SK-MEL-5 (cell line): ENCODE measurements around the gene MYEOV. TPM values are rescaled to one million over a fixed set of nuclear protein-coding genes. Genes with fewer than 3 reads are reported as not detected.

Source experiments
- DNase-seq: peaks from one replicate; pipeline ENCODE4 v3.0.0-alpha.2; 2016; ENCODE audit warnings: low read depth, low spot score
- in situ Hi-C: cut with HindIII; loops from 2 replicates; pipeline ENCODE4 v1.10.0; 2016; ENCODE audit warnings: low sequenced_read_pairs, high pct_unique_total_duplicates, low pct_unique_long_range_greater_than_20kb
- total RNA-seq: library from RNA; depleted of rRNA; stranded (reverse); fragments of >200 nt; shearing (Covaris generic); gene quantifications from 2 replicates; pipeline ENCODE4 v1.2.3, GENCODE V29; 2014

Gene MYEOV
- total RNA-seq, 1 experiment from 2014 or later = not detected

DNA sequence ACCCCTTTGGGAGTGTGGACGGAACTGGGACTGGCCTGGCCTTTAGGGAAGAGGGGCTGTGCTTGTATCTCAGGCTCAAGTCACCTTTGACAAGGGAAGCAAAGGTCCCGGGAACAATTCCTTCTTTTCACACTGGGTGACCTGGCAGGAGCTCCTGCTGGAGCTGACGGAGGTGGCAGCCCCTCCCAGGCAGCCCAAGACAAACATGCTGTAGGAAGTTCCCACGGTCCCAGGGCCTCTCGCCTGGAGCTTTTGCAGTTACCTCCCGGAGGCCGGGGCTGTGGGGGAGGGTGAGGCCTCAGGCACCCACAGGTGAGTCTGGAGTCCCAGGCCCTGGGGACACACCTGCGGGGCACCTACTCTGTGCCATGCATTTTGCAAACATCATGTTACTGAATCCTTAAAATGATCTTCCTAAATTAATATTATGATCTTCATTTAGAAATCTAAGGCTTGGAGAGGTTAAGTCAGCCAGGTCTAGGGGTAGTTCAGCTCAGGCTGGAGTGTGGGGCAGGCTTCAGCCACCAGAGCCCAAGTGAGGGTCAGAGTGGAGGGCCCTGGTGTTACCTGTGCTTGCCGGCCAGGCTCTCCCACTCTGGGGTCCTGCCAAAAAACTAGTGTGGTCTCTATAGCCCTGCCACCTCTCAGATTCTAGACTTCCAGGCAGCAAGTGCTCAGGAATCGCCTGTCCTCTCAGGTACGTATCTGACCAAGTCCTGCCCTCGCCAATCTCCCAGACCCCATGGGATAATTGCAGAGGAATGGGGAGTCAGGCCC is 15.7 kb upstream of the MYEOV start:
- in situ Hi-C loops = no loop called here
- no peak for DNase-seq

DNA sequence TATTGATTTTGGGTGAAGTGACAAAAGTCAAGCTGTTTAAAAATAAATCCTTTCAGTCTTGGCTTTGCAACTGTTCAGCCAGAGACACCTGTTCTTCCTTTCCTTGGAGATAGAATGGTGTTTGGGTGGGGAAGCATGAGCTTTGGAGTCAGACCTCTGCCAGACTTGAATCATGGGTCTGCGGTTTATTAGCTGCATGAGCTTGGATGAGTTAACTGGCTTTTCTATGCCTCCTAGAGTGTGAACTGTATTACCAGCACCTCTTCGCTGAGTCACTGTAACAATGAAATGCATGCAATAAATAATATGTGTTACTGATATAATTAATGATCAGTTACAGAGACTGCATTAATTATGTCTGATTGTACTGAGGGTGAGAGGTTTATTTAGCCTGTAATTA is 13.5 kb upstream of the MYEOV start:
- in situ Hi-C loops = no loop called here
- DNase-seq = no peak

DNA sequence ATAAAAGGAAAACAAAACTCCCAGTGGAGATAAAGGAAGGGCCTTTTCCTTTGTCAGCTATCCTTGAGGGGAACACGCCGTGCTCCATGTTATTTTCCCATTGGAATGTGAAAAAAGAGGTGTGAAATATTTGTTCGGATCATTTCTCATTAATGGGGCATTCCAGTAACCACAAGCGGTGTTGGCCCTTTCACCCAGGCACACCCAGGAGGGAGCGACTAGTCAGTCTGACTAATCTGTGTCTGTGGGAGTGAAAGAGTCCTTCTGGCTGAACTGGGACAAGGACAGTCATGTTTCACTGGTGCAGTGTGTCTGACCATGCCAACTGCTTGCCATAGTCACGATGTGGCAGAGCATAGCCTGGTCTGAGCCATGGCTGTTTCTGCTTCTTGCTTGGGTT is 13.0 kb upstream of the MYEOV start:
- in situ Hi-C loops = no loop called here
- no peak for DNase-seq

DNA sequence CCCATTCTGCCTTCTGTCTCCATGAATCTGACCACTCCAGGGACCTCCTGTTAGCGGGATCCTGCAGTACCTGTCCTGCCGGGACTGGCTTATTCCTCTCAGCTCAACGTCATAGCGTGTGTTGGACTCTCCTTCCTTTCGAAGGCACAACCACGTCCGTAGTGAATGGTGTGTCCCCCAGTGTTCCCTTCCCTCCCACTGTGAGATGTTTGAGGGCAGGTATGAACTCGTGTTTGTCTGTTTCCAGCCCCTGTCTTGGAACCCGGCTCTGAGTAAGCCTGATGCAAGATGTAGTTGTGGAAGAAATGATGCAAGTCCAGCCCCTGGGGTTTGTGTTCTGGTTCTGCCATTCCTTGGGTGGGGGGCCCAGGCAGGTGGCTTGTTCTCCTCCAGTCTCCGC is 10.5 kb upstream of the MYEOV start:
- DNase-seq = no peak
- in situ Hi-C loops = no loop called here

DNA sequence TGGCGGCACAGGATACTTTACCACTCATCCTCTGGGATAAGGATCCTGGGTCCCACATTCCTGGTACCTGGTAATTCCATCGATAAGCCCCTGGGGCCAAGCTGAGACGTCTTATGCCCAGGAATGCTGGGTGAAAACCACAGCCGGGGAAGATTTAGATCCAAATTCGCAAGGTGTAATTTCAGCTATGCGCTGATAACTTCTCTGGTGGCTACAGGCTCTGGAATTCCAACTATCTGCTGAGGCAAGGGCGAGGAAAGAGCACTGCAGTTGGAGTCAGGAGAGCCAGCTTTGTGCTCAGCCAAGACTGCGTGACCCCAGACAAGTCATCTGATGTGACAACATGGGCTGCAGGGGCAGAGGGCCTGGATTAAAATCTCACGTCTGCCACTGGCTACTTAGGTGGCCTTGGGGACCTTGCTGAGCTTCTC is 9.9 kb upstream of the MYEOV start:
- DNase-seq = no peak
- in situ Hi-C loops = no loop called here

DNA sequence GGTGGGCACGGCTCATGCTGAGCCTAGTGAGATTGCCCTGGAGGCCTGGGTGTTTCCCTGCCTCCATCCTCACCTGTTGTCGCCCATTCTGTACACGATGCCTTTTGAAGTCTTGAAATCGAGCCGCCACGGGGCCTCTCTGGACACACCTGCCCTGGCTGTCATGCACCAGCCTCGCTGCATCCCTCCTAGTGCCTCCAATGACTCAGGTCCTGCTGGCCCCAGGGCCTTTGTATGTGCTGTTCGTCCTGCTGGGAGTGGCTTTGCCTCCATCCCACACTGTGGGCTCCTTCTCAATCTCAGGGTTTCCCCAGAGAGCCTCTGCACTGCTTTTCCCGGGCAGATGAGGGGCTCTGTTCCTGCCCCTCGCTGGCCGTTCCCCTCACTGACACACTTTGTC is 8.9 kb upstream of the MYEOV start:
- in situ Hi-C loops = no loop called here
- DNase-seq = no peak

DNA sequence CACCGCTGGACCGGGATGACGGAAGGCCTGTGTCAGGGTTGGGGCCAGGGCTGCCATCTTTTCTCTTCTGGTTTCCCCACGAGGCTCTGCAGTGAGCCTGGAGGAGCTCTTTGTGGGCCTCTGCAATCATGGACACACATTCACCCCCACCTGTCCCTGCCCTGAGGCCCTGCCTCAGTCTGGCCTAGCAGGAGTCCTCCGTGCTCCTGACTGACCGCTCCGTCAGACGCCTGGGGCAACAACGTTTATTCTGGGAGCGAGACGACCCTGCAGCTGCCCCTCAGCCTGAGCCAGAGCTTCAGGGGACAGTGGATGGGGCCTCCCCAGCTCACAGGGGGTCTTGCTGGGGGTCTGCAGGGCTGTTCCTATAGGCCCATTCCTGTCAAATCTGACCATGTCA is 8.2 kb upstream of the MYEOV start:
- no peak for DNase-seq
- in situ Hi-C loops = no loop called here

DNA sequence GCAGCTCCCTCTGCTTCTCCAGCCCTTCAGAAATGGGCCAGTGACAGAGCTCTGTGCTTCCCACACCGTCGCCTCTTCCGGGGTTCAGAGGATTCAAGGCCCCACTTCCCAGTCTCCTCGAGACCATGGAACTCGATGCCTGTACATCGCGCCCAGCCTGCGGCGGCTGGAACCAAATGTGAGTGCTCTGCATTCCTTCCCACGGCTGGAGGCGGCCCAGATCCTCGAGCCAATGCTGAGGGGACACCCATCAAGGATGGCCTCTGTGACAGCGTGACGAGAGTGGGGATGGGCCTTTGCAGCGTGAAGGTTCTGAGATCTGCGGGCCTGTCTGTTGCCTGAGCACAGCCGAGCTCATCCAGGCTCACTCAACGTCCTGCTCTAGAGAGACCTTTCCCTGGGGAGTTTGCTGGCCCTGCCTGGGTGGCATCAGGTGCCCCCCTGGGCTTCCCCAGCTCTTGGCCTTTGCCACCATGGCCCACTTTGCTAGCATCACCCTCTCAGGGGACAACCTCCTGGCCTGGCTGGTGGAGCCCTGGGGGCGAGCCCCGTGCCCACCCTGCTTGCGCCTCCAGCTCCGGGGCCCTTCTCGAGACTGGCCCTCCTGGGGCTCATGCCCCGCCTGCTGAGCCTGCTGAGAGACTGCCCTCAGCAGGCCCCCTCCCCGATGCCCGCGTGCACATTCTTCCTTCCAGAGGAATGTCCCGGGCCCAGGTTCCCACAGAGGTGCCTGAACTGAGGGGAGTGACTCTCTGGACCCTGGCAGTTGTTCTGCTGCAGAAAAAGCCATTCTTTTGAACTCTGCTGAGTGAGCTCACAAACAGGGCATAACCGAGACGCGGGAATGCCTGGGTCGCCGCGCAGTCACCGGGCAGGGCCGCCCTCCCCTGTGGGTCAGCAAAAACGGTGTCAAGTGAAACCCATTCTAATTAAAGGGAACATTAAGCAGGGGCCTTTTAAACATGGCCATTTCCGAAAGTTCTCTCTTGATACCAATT is 7.3 kb upstream of the MYEOV start:
- DNase-seq = no peak
- in situ Hi-C loops = no loop called here

DNA sequence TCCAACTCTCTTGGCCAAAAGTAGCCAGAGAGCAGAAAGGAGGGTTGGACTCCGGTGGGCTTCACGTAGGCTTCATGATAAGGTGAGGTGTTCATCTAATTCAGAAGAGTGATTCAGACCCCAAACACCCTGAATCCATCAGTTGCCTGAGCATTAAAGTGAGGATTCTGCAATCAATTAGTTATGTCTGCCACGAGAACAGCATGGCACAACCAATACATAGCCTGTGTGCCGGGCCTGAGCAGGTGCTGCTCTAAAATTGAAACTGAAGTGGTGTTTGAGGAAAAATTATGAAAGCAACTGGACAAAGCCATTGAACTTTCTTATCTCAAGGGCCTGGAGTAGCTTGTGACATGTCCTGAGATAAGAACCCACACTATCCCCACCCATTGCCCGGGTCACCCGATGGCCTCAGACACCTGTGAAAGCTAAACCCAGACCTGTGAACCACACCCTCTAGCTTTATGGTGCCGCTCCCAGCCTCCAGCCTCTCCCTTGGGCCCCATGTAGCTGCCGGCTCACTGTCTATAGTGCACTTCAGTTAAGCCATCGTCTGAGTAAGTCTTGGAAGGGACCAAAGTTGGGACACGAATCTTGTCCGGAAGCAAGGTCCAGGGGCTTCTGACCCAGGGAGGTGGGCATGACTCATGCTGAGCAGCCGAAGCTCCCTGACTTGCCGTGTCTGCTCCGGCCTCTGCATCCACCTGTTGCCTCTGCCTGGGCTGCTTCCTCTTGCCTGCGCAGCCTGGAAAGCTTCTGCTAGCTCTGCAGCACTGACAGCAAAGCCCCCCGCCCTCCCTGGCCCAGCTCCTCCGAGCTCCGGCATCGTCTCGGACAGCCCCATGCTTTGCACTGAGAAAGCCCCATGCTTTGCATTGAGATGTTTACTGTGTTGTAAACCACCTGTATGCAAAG is 5.7 kb upstream of the MYEOV start:
- DNase-seq = peak; percentile 42
- in situ Hi-C loops = no loop called here

DNA sequence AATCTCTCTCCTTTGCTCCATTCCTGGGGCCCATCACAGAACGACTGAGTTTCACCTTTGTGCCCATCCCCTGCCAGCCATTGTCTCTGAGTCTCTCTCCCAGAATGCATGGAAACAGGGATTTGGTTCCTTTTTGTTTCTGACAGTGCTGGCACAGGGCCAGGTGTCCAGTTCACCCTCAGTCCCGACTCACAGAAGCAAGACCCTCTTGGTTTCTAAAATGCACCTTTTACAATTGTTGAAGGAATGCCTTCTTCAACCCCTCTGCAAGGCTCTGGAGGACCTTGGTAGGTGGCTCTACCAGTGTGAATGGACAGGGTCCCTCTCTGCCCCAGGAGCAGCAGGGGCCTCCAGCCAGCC is 5.1 kb upstream of the MYEOV start:
- no peak for DNase-seq
- in situ Hi-C loops = no loop called here

DNA sequence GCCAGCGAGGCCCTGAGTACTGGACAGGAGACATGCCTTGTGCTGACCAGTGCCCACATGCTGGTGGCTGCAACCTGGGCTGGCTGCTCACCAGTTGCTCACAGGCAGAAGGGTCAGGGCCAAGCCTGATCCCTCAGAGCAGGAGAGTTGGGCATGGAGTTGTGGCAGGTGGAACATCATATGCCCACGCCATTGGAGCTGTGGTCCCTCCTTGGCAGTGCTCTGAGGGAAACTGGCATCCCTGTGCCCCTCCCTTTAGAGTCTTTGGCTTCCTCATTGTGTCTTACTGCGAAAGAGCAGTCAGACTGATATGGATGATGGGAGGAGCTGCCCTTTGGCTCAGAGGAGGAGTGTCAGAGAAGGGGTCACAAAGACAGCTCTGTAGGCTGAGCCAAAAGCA is 3.1 kb upstream of the MYEOV start:
- no peak for DNase-seq
- in situ Hi-C loops = no loop called here

DNA sequence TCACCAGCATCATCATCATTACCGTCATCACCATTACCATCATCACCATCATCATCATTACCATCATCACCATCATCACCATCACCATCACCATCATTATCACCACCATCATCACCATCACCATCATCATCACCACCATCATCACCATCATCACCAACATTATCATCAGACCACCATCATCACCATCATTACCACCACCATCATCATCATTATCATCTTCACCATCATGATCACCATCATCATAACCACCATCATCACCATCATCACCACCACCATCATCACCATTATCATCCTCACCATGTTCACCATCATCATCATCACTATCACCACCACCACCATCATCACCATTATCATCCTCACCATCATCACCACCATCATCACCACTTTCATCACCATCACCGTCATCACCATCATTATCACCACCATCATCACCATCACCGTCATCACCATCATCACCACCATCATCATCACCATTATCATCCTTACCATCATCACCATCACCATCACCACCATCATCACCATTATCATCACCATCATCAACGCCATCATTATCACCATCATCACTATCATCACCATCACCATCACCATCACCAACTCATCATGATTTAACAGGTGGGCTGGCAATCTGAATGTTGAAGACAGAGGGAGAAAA is 2.4 kb upstream of the MYEOV start:
- in situ Hi-C loops = no loop called here
- no peak for DNase-seq

DNA sequence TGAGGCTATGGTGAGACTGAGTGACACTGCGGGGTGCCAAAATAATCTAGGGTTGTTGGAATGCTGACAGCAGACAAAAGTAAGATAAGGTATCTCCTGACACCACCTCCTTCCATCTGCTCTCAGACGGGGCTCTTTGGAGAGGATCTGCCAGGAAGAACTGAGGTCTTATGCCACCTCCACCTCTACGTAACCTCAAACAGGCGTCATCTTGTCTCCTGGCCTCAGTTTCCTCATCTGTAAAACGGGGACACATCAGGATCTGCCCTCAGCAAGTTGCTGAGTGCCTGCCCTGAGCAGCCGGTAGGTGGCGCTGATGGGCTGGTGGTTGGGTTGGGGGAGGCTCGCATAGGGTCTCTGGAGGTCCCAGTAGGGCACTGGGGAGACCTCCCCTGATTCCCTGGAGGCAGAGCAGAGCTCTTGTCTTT is 1.7 kb upstream of the MYEOV start:
- in situ Hi-C loops = no loop called here
- DNase-seq = peak; percentile 77

DNA sequence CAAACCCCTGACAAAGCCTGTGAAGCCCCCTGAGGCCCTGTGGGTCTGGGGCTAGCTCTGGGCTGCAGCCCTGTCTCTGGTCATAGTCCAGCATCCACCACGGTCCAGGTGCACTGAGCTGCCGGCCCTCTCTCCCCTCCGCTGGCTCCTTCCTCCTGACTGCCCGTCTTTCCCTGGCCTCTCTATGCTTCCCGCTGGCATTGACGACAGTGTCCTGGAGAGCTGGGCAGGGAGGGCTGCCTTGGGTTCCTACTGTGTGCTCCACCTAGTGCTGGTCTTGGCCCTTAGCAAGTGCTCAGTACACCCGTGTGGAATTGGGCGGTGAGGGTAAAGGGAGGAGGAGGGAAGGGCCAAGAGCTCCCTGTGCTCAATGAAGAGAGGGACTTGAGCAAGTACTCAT is 868 bp upstream of the MYEOV start:
- in situ Hi-C loops = no loop called here
- DNase-seq = no peak

DNA sequence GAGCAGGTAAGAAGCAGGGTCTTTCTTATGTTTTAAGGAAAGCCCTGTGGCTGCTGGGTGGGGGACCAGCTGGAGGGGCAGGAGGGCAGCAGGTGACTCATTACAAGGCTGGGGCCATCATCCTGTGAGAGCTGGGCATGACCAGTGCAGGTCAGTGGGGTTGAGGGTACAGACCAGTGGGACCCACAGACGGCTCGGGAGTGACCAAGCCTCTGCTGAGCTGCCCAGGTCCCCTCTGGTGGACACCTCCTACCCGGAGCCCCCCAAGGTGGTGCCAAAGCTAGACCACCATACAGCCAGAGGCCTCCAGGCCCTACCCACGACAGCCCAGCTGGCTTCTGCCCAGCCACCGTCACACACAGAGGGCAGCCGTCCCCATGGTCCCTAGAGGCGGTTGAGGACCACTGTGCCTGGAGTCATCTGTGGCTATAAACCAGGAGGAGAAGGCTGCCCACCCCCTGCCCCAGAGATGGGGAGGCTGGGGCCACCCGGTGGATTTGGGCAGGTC is 670 bp downstream of the MYEOV start:
- DNase-seq = no peak
- in situ Hi-C loops = no loop called here

DNA sequence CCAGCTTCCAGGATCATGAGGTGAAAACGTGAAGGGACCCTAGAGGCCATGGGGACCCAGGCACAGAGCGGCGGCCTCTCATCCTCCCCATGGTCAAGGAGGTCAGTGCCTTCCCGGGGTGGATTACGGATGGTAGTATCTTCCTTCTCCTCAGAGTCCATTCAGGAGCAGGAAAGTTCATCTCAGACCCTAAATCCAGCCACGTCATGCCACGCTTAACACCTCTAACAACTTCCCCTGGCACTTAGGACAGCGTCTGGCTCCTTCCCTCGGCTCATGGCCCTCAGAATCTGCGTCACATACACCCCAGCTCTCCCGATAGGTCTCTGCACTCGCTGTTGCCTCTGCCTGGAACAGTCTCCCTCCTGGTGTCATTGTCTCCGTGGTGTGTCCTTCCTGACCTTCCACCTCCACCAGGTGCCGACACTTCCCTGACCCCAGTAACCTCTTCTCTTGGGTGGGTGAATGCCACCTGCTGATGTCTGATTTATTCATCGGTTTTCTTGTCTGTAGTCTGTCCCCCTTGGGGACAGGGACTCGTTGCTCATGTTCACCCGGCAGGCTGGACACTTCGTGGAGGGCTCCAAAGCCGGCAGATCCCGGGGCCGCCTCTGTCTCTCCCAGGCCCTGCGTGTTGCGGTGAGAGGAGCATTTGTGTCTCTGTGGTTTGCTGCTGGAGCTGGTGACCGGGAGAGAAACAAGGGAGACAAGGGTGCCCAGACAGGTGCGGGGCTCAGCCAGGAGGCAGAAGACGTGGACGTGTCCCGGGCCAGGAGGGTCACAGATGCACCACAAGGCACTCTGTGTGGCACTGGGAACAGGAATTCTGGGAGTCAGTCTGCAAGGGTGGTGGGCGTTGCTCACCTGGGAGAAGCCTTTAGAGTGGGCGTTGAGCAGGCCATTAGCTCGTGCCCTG is 1.4 kb downstream of the MYEOV start:
- in situ Hi-C loops = no loop called here
- no peak for DNase-seq
